Stimulated activated naive CD8-positive, alpha-beta T cell treated with anti-CD3 and anti-CD28 coated beads, Interleukin-15, amount 100 ng/mL, for 72 hours (primary cell): ENCODE results near the gene SMTNL2.

Experiments used
- ATAC-seq: fragments of 150-1000 bp; cut with Tn5 transposase; 2 replicates; pipeline ENCODE4 v1.10.0; 2021; ENCODE audit warnings: mild to moderate bottlenecking, moderate library complexity
- DNase-seq, 2 donors: peaks; one replicate each; pipeline ENCODE4 v3.0.0; 2021 to 2022
- H3K27ac Mint-ChIP-seq, 2 donors: one replicate each; pipeline ENCODE4 v1.8.0; 2022; ENCODE audit warnings: mild to moderate bottlenecking in 2 of 2, mixed read lengths in 2 of 2, moderate library complexity in 2 of 2
- H3K27me3 Mint-ChIP-seq: one replicate; pipeline ENCODE4 v1.8.0; 2022; ENCODE audit warnings: mixed read lengths
- H3K4me1 Mint-ChIP-seq: one replicate; pipeline ENCODE4 v1.8.0; 2022; ENCODE audit warnings: mild to moderate bottlenecking, mixed read lengths
- H3K4me3 Mint-ChIP-seq, 2 donors: one replicate each; pipeline ENCODE4 v1.8.0; 2022; ENCODE audit warnings: mild to moderate bottlenecking in 2 of 2, mixed read lengths in 2 of 2, moderate library complexity in 1 of 2
- H3K9me3 Mint-ChIP-seq, 2 donors: one replicate each; pipeline ENCODE4 v1.8.0; 2022; ENCODE audit warnings: mixed read lengths in 2 of 2

The SMTNL2 gene

GRCh38 chr17:4584101-4584916 is at the start of gene SMTNL2:
SMTNL2 (plus strand) TSS chr17:4584529; CDS start chr17:4584606, 77 bp downstream.
- Mint-ChIP-seq H3K9me3 (no peaks in the 10 kb centered on the region), H3K27ac (peak within 1 kb of the TSS in 1 of 2 donors; percentile 30), H3K4me3 (peak within 1 kb of the TSS; percentile 75 to 78), H3K4me1 (peaks cover 11% of the 10 kb centered on the region), H3K27me3 (peaks cover 83% of the 10 kb centered on the region)
- peak; percentile 64 for ATAC-seq
- DNase-seq: no peak

GRCh38 chr17:4534928-4535666 is 49.2 kb upstream of the SMTNL2 start:
- ATAC-seq (no peak), DNase-seq (no peak)
- Mint-ChIP-seq H3K4me1 (peaks cover 38% of the 10 kb centered on the region), H3K27ac (no peak overlapping the region), H3K9me3 (no peaks in the 10 kb centered on the region), H3K27me3 (peaks cover 18% of the 10 kb centered on the region), H3K4me3 (no peak overlapping the region)

GRCh38 chr17:4535667-4536258 is 48.6 kb upstream of the SMTNL2 start:
- Mint-ChIP-seq H3K27ac (peak overlapping the region in 1 of 2 donors; percentile 94), H3K9me3 (no peaks in the 10 kb centered on the region), H3K4me3 (no peak overlapping the region), H3K27me3 (peaks cover 18% of the 10 kb centered on the region), H3K4me1 (peaks cover 39% of the 10 kb centered on the region)
- peak; percentile 5 for ATAC-seq
- DNase-seq: no peak

- peaks cover 44% of the 10 kb centered on the region for H3K4me1 Mint-ChIP-seq
- no peak overlapping the region for H3K27ac Mint-ChIP-seq
- H3K9me3 Mint-ChIP-seq: no peaks in the 10 kb centered on the region
- peaks cover 18% of the 10 kb centered on the region for H3K27me3 Mint-ChIP-seq
- ATAC-seq (peak; percentile 3), DNase-seq (no peak)
- no peak overlapping the region for H3K4me3 Mint-ChIP-seq
Measured at GRCh38 chr17:4536259-4536741, 48.0 kb upstream of the SMTNL2 start.

GRCh38 chr17:4536742-4537411 is 47.5 kb upstream of the SMTNL2 start:
- Mint-ChIP-seq H3K4me1 (peaks cover 45% of the 10 kb centered on the region), H3K4me3 (no peak overlapping the region), H3K27me3 (peaks cover 14% of the 10 kb centered on the region), H3K27ac (peak overlapping the region in 1 of 2 donors; percentile 48), H3K9me3 (no peaks in the 10 kb centered on the region)
- no peak for DNase-seq
- ATAC-seq: no peak

GRCh38 chr17:4537451-4538235 is 46.7 kb upstream of the SMTNL2 start:
- no peak for ATAC-seq
- Mint-ChIP-seq H3K9me3 (no peaks in the 10 kb centered on the region), H3K27me3 (peaks cover 8% of the 10 kb centered on the region), H3K4me3 (no peak overlapping the region), H3K4me1 (peaks cover 52% of the 10 kb centered on the region), H3K27ac (no peak overlapping the region)
- DNase-seq: no peak

- H3K9me3 Mint-ChIP-seq: no peaks in the 10 kb centered on the region
- peaks cover 4% of the 10 kb centered on the region for H3K27me3 Mint-ChIP-seq
- H3K4me1 Mint-ChIP-seq: peaks cover 46% of the 10 kb centered on the region
- no peak overlapping the region for H3K4me3 Mint-ChIP-seq
- H3K27ac Mint-ChIP-seq: peak overlapping the region in 1 of 2 donors; percentile 71
- no peak for DNase-seq
- no peak for ATAC-seq
Measured at GRCh38 chr17:4538236-4539002, 45.9 kb upstream of the SMTNL2 start.

GRCh38 chr17:4539025-4539424 is 45.3 kb upstream of the SMTNL2 start:
- H3K4me1 Mint-ChIP-seq: peaks cover 40% of the 10 kb centered on the region
- no peaks in the 10 kb centered on the region for H3K27me3 Mint-ChIP-seq
- no peak overlapping the region for H3K27ac Mint-ChIP-seq
- H3K9me3 Mint-ChIP-seq: no peaks in the 10 kb centered on the region
- DNase-seq (no peak), ATAC-seq (no peak)
- H3K4me3 Mint-ChIP-seq: no peak overlapping the region

- Mint-ChIP-seq H3K4me1 (peaks cover 35% of the 10 kb centered on the region), H3K27ac (peak overlapping the region in 1 of 2 donors; percentile 9), H3K27me3 (no peaks in the 10 kb centered on the region), H3K4me3 (no peak overlapping the region), H3K9me3 (no peaks in the 10 kb centered on the region)
- no peak for DNase-seq
- no peak for ATAC-seq
Measured at GRCh38 chr17:4539576-4540223, 44.6 kb upstream of the SMTNL2 start.

- Mint-ChIP-seq H3K9me3 (no peaks in the 10 kb centered on the region), H3K4me3 (no peak overlapping the region), H3K27me3 (no peaks in the 10 kb centered on the region), H3K27ac (no peak overlapping the region), H3K4me1 (peaks cover 35% of the 10 kb centered on the region)
- DNase-seq (no peak), ATAC-seq (no peak)
Measured at GRCh38 chr17:4540224-4540651, 44.1 kb upstream of the SMTNL2 start.

- DNase-seq (no peak), ATAC-seq (no peak)
- H3K9me3 Mint-ChIP-seq: no peaks in the 10 kb centered on the region
- H3K27ac Mint-ChIP-seq: no peak overlapping the region
- peaks cover 29% of the 10 kb centered on the region for H3K4me1 Mint-ChIP-seq
- H3K27me3 Mint-ChIP-seq: no peaks in the 10 kb centered on the region
- no peak overlapping the region for H3K4me3 Mint-ChIP-seq
Measured at GRCh38 chr17:4540687-4541327, 43.5 kb upstream of the SMTNL2 start.

- ATAC-seq (no peak), DNase-seq (no peak)
- H3K9me3 Mint-ChIP-seq: no peaks in the 10 kb centered on the region
- H3K4me1 Mint-ChIP-seq: peaks cover 26% of the 10 kb centered on the region
- no peaks in the 10 kb centered on the region for H3K27me3 Mint-ChIP-seq
- H3K27ac Mint-ChIP-seq: no peak overlapping the region
- H3K4me3 Mint-ChIP-seq: no peak overlapping the region
Measured at GRCh38 chr17:4541328-4542002, 42.9 kb upstream of the SMTNL2 start.
